ENCODE results near the gene SNU13. TPM values are rescaled to one million over a fixed set of nuclear protein-coding genes. Genes with fewer than 3 reads are reported as not detected.
"Not testable (repeated sequence)": the region's sequence is repeated elsewhere in the genome, so short reads cannot be mapped to it uniquely, and the experiment has no call there.

SNU13 gene
- total RNA-seq, 1 donor from 2014 or later: 95.9 TPM

DNA sequence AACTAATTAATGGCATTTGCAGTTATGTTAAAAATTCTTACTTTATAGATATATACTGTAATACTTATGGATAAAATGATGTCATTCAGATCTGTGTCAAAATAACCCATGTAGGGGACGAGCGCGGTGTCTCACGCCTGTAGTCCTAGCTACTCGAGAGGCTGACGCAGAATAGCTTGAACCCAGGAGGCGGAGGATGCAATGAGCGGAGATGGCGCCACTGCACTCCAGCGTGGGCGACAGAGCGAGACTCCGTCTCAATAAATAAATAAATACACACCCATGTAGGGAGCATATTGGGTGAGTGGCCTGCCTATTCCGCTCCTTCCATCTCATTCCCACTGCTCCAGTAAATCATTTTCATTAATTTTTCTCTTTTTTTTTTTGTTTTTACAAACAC is 7.1 kb downstream of the SNU13 start:
- H3K9me3 ChIP-seq: no peaks in the 10 kb centered on the region
- H3K4me3 ChIP-seq: peak overlapping the region; percentile 60
- peaks cover 39% of the 10 kb centered on the region for H3K36me3 ChIP-seq
- H3K27me3 ChIP-seq (ENCODE audit: low read depth): no peaks in the 10 kb centered on the region
- H3K27ac ChIP-seq: peak overlapping the region; percentile 88
- no peak for DNase-seq
- H3K4me1 ChIP-seq: peaks cover 6% of the 10 kb centered on the region
- TF ChIP-seq, protein P1, sequence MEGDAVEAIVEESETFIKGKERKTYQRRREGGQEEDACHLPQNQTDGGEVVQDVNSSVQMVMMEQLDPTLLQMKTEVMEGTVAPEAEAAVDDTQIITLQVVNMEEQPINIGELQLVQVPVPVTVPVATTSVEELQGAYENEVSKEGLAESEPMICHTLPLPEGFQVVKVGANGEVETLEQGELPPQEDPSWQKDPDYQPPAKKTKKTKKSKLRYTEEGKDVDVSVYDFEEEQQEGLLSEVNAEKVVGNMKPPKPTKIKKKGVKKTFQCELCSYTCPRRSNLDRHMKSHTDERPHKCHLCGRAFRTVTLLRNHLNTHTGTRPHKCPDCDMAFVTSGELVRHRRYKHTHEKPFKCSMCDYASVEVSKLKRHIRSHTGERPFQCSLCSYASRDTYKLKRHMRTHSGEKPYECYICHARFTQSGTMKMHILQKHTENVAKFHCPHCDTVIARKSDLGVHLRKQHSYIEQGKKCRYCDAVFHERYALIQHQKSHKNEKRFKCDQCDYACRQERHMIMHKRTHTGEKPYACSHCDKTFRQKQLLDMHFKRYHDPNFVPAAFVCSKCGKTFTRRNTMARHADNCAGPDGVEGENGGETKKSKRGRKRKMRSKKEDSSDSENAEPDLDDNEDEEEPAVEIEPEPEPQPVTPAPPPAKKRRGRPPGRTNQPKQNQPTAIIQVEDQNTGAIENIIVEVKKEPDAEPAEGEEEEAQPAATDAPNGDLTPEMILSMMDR (IDR thresholded peaks at IDR 0.05): no peak
- ATAC-seq: peak; percentile 39 to 70
- intact Hi-C loops (cut with DNase I): no loop called here

DNA sequence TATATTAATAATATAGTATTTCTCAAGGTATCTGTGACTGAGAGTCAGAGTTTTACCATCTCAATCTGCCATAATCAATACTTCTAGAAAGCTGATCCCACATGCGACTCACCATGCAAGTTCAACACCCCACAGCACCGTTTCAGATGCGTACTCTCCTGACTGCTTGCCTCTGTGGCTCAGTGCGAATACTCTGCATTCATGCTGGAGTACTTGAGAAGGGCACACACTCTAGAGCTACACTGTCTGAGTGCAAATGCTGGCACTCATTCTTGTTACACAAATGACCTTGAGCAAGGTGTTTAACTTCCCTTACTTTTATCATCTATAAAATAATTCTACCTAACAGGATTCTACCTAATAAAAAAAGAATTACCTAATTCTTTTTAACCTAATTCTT is 12.5 kb downstream of the SNU13 start:
- DNase-seq (no peak), ATAC-seq (peak in 1 of 2 donors; percentile 66)
- H3K27ac ChIP-seq: no peak overlapping the region
- no peaks in the 10 kb centered on the region for H3K27me3 ChIP-seq (ENCODE audit: low read depth)
- no peaks in the 10 kb centered on the region for H3K4me1 ChIP-seq
- H3K9me3 ChIP-seq: no peaks in the 10 kb centered on the region
- H3K36me3 ChIP-seq: peaks cover 78% of the 10 kb centered on the region
- no peak overlapping the region for H3K4me3 ChIP-seq
- TF ChIP-seq, protein P1 (IDR thresholded peaks at IDR 0.05): no peak
- intact Hi-C loops (cut with DNase I): no loop called here

DNA sequence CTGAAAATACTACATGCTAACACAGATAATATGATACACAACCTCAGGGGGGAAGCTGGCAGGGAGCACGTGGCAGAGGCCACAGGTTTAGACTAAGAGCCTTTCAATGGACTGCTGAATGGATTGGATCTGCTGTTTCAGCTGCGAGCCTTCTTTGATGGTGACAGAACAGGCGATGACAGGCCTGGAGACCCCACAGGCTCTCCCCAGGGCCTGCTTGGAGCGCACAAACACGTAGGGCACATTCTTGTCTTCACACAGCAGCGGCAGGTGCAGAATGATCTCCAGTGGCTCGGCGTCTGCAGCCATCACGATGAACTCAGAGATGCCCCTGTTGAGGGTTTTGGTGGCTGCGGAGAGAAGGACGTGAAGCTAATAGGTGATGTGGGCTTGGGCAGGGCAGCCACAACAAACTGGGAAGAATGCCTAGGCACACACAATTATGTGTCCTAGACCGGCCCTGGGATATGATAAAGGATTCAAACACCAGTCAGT is 13.8 kb downstream of the SNU13 start:
- intact Hi-C loops (cut with DNase I): no loop called here
- Histone ChIP-seq H3K27ac (no peak overlapping the region), H3K27me3 (ENCODE audit: low read depth) (no peaks in the 10 kb centered on the region), H3K4me1 (no peaks in the 10 kb centered on the region), H3K9me3 (no peaks in the 10 kb centered on the region), H3K4me3 (no peak overlapping the region), H3K36me3 (peaks cover 67% of the 10 kb centered on the region)
- DNase-seq: no peak
- TF ChIP-seq, protein P1 (IDR thresholded peaks at IDR 0.05): no peak
- no peak for ATAC-seq

DNA sequence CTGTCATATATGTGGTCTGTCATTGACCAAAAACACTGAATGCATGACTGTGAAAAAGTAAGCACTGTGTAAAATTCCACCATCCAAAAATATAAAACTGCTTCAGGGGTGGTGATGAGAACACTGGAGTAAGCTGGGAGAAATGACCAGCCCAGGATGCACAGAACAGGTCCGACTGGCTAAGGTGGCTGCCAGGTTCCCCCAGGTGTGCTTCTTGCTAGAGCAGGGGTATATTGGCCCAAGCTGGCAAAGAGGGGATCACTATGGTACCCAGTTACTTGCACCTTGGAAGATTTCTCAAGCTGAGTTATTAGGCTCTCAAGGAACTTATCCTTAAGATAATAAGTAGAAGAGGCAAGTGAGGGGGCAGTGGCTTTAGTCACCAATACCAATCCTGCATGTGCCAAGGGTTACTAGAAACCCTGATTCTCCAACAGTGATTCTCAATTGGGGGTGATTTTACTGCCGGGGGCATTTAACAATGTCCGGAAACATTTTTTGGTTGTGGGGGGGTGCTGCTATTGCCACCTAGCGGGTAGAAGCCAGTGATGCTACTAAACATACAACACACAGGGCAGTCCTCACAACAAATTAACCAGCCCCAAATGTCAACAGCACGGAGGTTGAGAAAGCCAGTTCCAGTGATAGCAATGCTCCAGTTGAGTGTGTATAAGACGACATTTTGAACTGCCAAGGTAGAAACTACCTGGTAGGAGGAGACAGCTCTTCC is 15.7 kb downstream of the SNU13 start:
- H3K9me3 ChIP-seq: no peaks in the 10 kb centered on the region
- intact Hi-C loops (cut with DNase I): no loop called here
- H3K36me3 ChIP-seq: peaks cover 48% of the 10 kb centered on the region
- no peak for DNase-seq
- peaks cover 3% of the 10 kb centered on the region for H3K4me1 ChIP-seq
- no peaks in the 10 kb centered on the region for H3K27me3 ChIP-seq (ENCODE audit: low read depth)
- H3K4me3 ChIP-seq: no peak overlapping the region
- no peak overlapping the region for H3K27ac ChIP-seq
- TF ChIP-seq, protein P1 (IDR thresholded peaks at IDR 0.05): no peak
- no peak for ATAC-seq

DNA sequence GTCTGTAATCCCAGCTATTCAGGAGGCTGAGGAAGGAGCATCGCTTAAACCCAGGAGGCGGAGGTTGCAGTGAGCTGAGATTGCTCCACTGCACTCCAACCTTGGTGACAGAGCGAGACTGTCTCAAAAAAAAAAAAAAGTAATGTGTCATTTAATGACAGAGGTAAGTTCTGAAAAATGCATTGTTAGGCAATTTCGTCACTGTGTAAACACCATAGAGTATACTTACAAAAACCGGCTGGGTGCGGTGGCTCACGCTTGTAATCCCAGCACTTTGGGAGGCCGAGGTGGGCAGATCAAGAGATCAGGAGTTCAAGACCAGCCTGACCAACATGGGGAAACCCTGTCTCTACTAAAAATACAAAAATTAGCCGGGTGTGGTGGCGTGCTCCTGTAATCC is 16.6 kb downstream of the SNU13 start:
- peaks cover 41% of the 10 kb centered on the region for H3K36me3 ChIP-seq
- H3K4me1 ChIP-seq; intact Hi-C loops (cut with DNase I); H3K27me3 ChIP-seq (ENCODE audit: low read depth); H3K9me3 ChIP-seq; H3K27ac ChIP-seq; H3K4me3 ChIP-seq: not testable (repeated sequence)
- peak; percentile 58 for DNase-seq
- ATAC-seq: peak; percentile 74 to 79

Measured in lower lobe of right lung (tissue), 2 donors.